Panc1 (cell line): ENCODE results near the gene ATM. TPM values are rescaled to one million over a fixed set of nuclear protein-coding genes. Genes with fewer than 3 reads are reported as not detected.
A peak's percentile ranks its signal among the peaks of the same experiment; 100 is the strongest.

ENCODE experiments used
- ATAC-seq: fragments of 200-7000 bp; cut with Tn5 transposase; 2 replicates; pipeline ENCODE4 v1.9.1; 2020; ENCODE audit warnings: mild to moderate bottlenecking, moderate library complexity
- BruUV-seq: library from RNA; stranded (reverse); fragments of 400-500 nt; replicated peaks from 2 replicates; lab custom pipeline; 2021; lab: Mats Ljungman, UMichigan
- CTCF ChIA-PET: fragments of 300-600 bp; sonication (Branson Sonifier 250); formaldehyde crosslinking; loops from one replicate; lab custom pipeline; 2022; ENCODE audit warnings: antibody characterized with exemption; lab: Charles Lee
- POLR2A ChIA-PET: fragments of 300-600 bp; sonication (Branson Sonifier 250); formaldehyde crosslinking; loops from one replicate; lab custom pipeline; 2022; ENCODE audit warnings: antibody characterized with exemption; lab: Charles Lee
- DNase-seq: peaks from one replicate; pipeline ENCODE4 v3.0.0-alpha.2; 2010; ENCODE audit warnings: low read depth, low spot score
- H3K27ac ChIP-seq: 2 replicates; pipeline ENCODE4 v1.5.1; 2011; ENCODE audit warnings: mild to moderate bottlenecking, low read length, inconsistent platforms
- H3K27me3 ChIP-seq: fragments of 200-500 bp; sonication (Bioruptor generic); 2 replicates; pipeline ENCODE4 v1.6.0; 2014; ENCODE audit warnings: low read length, inconsistent platforms; ENCODE audit not compliant: control insufficient read depth, insufficient read depth
- H3K36me3 ChIP-seq: fragments of 200-500 bp; sonication (Bioruptor generic); 2 replicates; pipeline ENCODE4 v1.5.1; 2014; ENCODE audit warnings: inconsistent platforms, mild to moderate bottlenecking, low read length, moderate library complexity; ENCODE audit not compliant: control insufficient read depth, insufficient read depth
- H3K4me1 ChIP-seq: 2 replicates; pipeline ENCODE4 v1.5.1; 2011; ENCODE audit warnings: inconsistent platforms, mild to moderate bottlenecking, low read length, moderate library complexity; ENCODE audit not compliant: control insufficient read depth, insufficient read depth
- H3K4me3 ChIP-seq, 2 experiments: 2 replicates each; pipeline ENCODE4 v1.5.1; 2011 to 2012; ENCODE audit warnings: low read depth in 2 of 2, low read length in 2 of 2, mild to moderate bottlenecking in 2 of 2, inconsistent platforms in 1 of 2, moderate library complexity in 1 of 2
- H3K9me3 ChIP-seq: fragments of 200-500 bp; sonication (Bioruptor generic); 2 replicates; pipeline ENCODE4 v1.5.1; 2014; ENCODE audit warnings: low read depth, mild to moderate bottlenecking, inconsistent platforms, low read length, moderate library complexity; ENCODE audit not compliant: control insufficient read depth, insufficient read depth
- CTCF ChIP-seq: fragments of 450-650 bp; IDR thresholded peaks from 2 replicates; pipeline ENCODE4 v1.5.1; 2017; ENCODE audit warnings: mild to moderate bottlenecking
- POLR2AphosphoS5 ChIP-seq: IDR thresholded peaks from 2 replicates; pipeline ENCODE4 v1.6.1; 2012; ENCODE audit warnings: mild to moderate bottlenecking, low read depth, low read length, moderate library complexity
- REST ChIP-seq, 2 experiments: IDR thresholded peaks; 2 replicates each; pipeline ENCODE4 v1.6.1; 2011 to 2012; ENCODE audit warnings: low read depth in 2 of 2, control low read depth in 1 of 2, low read length in 1 of 2, mild to moderate bottlenecking in 1 of 2, moderate library complexity in 1 of 2; ENCODE audit not compliant: insufficient read depth in 1 of 2
- SIN3A ChIP-seq: IDR thresholded peaks from 2 replicates; pipeline ENCODE4 v1.6.1; 2012; ENCODE audit warnings: low read depth, mild to moderate bottlenecking, low read length, moderate library complexity, borderline replicate concordance; ENCODE audit not compliant: insufficient read depth
- TCF7L2 ChIP-seq: IDR thresholded peaks from 2 replicates; pipeline ENCODE4 v1.6.1; 2011; ENCODE audit warnings: mild to moderate bottlenecking, low read depth, low read length, inconsistent platforms
- in situ Hi-C: cut with HindIII; loops from 2 replicates; pipeline ENCODE4 v1.10.0; 2016; ENCODE audit warnings: low sequenced_read_pairs, low pct_unique_long_range_greater_than_20kb
- intact Hi-C: fragments of 100-400 bp; cut with micrococcal nuclease; formaldehyde crosslinking; loops from one replicate; pipeline ENCODE4 v1.10.0; 2022; ENCODE audit not compliant: unreplicated experiment
- total RNA-seq: library from RNA; stranded (reverse); gene quantifications from one replicate; pipeline ENCODE4 v1.2.1, GENCODE V29; 2021; ENCODE audit not compliant: unreplicated experiment

The ATM gene
- total RNA-seq, 1 experiment from 2014 or later = 95.6 TPM

- no peak for ATAC-seq
- DNase-seq = no peak
- Histone ChIP-seq H3K36me3 (peaks cover 24% of the 10 kb centered on the region), H3K27me3 (no peaks in the 10 kb centered on the region), H3K27ac (peak overlapping the region; percentile 100), H3K9me3 (no peaks in the 10 kb centered on the region), H3K4me3 (peak overlapping the region; percentile 93 to 99), H3K4me1 (peaks cover 30% of the 10 kb centered on the region)
- ChIA-PET POLR2A (no interaction called here), CTCF (no interaction called here)
- in situ Hi-C loops = no loop called here
- intact Hi-C loops = no loop called here
- TF ChIP-seq SIN3A (no peak), REST (IDR thresholded peaks at IDR 0.05; ENCODE audit: insufficient read depth in 1 of 2, low read depth in 2 of 2, low read length in 1 of 2) (no peak), CTCF (no peak), TCF7L2 (no peak), POLR2AphosphoS5 (no peak)
- no TSS peak for BruUV-seq
Measured at GRCh38 chr11:108224366-108224765, 1.5 kb downstream of the ATM start.

- peak overlapping the region; percentile 100; the same call in 1 of the 2 replicates for H3K27ac ChIP-seq
- peak overlapping the region in 1 of 2 experiments; percentile 93; a peak in 3 of 4 replicates for H3K4me3 ChIP-seq
- no peak for DNase-seq
- in situ Hi-C loops = no loop called here
- peaks cover 25% of the 10 kb centered on the region for H3K36me3 ChIP-seq
- no peaks in the 10 kb centered on the region for H3K9me3 ChIP-seq
- TSS peak; percentile 51 for BruUV-seq
- no peaks in the 10 kb centered on the region for H3K27me3 ChIP-seq
- peaks cover 25% of the 10 kb centered on the region for H3K4me1 ChIP-seq
- ChIA-PET CTCF (interaction anchor here (0.5 kb wide), 1 partner anchor 107 kb away, joined by 4 read pairs; no protein-coding TSS in a partner anchor), POLR2A (interaction anchor here (0.6 kb wide), 1 partner anchor 204 kb away, joined by 3 read pairs; no protein-coding TSS in a partner anchor)
- TF ChIP-seq TCF7L2 = no peak
- no peak for TF ChIP-seq REST (IDR thresholded peaks at IDR 0.05; ENCODE audit: insufficient read depth in 1 of 2, low read depth in 2 of 2, low read length in 1 of 2)
- TF ChIP-seq CTCF = no peak
- no peak for TF ChIP-seq POLR2AphosphoS5
- no peak for TF ChIP-seq SIN3A
- intact Hi-C loops = no loop called here
- no peak for ATAC-seq
Measured at GRCh38 chr11:108224911-108225786, 2.3 kb downstream of the ATM start.
